Effector memory CD4-positive, alpha-beta T cell (primary cell): ENCODE results near the gene MEGF6.

ENCODE experiments used
- DNase-seq, 3 donors: peaks; one replicate each; pipeline ENCODE4 v3.0.0-alpha.2; 2020
- H3K27ac ChIP-seq: 2 replicates; pipeline ENCODE4 v1.7.0; 2013; ENCODE audit warnings: mild to moderate bottlenecking, low read length, moderate library complexity; ENCODE audit not compliant: insufficient read depth, poor library complexity, severe bottlenecking
- H3K27me3 ChIP-seq: replicated peaks from 2 replicates; pipeline ENCODE4 v1.7.0; 2013; ENCODE audit warnings: mild to moderate bottlenecking, low read length; ENCODE audit not compliant: insufficient read depth, control insufficient read depth, poor library complexity, severe bottlenecking
- H3K36me3 ChIP-seq: 2 replicates; pipeline ENCODE4 v1.7.0; 2013; ENCODE audit warnings: mild to moderate bottlenecking, low read length, moderate library complexity; ENCODE audit not compliant: control insufficient read depth, insufficient read depth
- H3K4me1 ChIP-seq: 2 replicates; pipeline ENCODE4 v1.7.0; 2013; ENCODE audit warnings: low read length, mild to moderate bottlenecking; ENCODE audit not compliant: control insufficient read depth, insufficient read depth, poor library complexity, severe bottlenecking
- H3K4me3 ChIP-seq: 2 replicates; pipeline ENCODE4 v1.7.0; 2013; ENCODE audit warnings: low read length, low read depth, mild to moderate bottlenecking; ENCODE audit not compliant: insufficient read depth, poor library complexity, severe bottlenecking
- H3K9me3 ChIP-seq: 2 replicates; pipeline ENCODE4 v1.7.0; 2013; ENCODE audit warnings: mild to moderate bottlenecking, low read length, moderate library complexity; ENCODE audit not compliant: control insufficient read depth

The MEGF6 gene

DNA sequence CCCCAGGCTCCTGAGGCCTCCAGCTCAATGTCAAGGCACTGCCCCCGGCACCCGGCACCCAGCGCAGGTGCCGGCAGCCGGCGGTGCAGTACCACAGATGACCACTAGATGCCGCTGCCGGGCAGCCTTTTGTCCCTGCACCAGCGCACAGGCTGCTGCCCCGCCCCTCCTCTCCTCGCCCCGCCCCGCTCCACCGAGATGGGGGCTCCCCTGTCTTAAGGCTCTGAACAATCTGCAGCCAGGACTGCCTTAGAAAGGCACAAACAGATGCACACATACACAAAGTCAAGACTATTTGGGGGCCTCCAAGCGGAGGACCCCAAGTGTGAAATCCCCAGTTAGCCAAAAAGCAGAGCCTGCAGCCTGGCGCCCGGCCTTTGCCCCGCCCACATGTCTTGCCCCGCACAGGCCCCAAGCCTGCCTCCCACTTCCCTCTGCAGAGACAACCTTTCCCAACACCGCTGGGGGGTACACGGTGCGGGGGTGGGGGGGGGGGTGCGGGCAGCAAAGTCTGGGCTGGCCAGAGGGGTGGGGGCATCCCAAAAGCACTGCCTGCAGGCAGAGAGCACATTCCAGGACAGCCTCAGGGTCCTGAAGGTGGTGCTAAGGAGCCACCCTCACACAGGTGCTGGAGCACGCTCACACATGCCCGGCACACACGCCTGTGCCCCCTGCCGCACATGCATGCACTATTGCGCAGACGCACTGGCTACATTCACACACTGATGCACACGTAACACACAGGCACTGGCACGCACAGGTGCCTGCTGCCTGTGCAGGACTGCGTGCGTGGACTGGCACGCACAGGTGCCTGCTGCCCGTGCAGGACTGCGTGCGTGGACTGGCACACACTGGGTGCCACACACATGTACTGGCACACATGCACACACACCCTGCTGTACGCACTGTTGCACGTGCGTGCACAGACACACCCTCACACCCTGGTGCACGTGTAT, 119.7 kb downstream of the MEGF6 start:
- Histone ChIP-seq H3K4me3 (no peak overlapping the region), H3K27ac (no peak overlapping the region), H3K4me1 (no peaks in the 10 kb centered on the region), H3K9me3 (peaks cover 6% of the 10 kb centered on the region), H3K36me3 (peaks cover 5% of the 10 kb centered on the region), H3K27me3 (no peaks in the 10 kb centered on the region)
- DNase-seq, result peak; percentile 66 to 76 (median 72)

- H3K36me3 ChIP-seq, result peaks cover 5% of the 10 kb centered on the region
- H3K4me1 ChIP-seq, result no peaks in the 10 kb centered on the region
- no peaks in the 10 kb centered on the region for H3K27me3 ChIP-seq
- peaks cover 6% of the 10 kb centered on the region for H3K9me3 ChIP-seq
- no peak overlapping the region for H3K4me3 ChIP-seq
- no peak for DNase-seq
- no peak overlapping the region for H3K27ac ChIP-seq
Observed at GRCh38 chr1:3490046-3490745, 121.1 kb downstream of the MEGF6 start.

DNA sequence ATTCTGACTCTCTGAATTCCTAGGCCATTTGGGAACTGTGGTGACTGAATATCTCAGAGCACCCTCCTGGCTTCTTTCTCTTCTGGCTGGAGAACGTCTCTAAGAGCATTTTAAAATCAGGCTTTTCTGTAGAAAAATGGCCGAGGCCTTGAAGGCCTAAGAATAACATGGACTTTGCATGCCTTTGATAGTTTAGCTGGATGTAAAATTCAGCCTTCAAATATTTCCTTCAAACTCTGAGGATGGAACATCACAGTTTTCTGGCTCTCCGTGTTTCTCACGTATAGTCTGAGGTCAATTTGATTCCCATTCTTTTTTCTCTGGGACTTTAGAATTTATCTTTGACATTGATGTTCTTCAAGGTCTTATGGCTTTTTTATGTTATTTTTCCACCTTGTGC, 122.9 kb downstream of the MEGF6 start:
- no peak overlapping the region for H3K4me3 ChIP-seq
- peaks cover 6% of the 10 kb centered on the region for H3K9me3 ChIP-seq
- H3K27ac ChIP-seq, result no peak overlapping the region
- H3K36me3 ChIP-seq, result peaks cover 5% of the 10 kb centered on the region
- H3K27me3 ChIP-seq, result no peaks in the 10 kb centered on the region
- H3K4me1 ChIP-seq, result no peaks in the 10 kb centered on the region
- DNase-seq, result no peak

GRCh38 chr1:3485016-3485415, 126.3 kb downstream of the MEGF6 start:
- Histone ChIP-seq H3K4me3 (no peak overlapping the region), H3K27ac (no peak overlapping the region), H3K9me3 (peaks cover 6% of the 10 kb centered on the region), H3K36me3 (peaks cover 4% of the 10 kb centered on the region), H3K27me3 (no peaks in the 10 kb centered on the region), H3K4me1 (no peaks in the 10 kb centered on the region)
- DNase-seq, result no peak

- H3K36me3 ChIP-seq, result no peaks in the 10 kb centered on the region
- H3K27ac ChIP-seq, result no peak overlapping the region
- no peak overlapping the region for H3K4me3 ChIP-seq
- DNase-seq, result peak in 1 of 3 donors; percentile 10
- peaks cover 6% of the 10 kb centered on the region for H3K9me3 ChIP-seq
- H3K4me1 ChIP-seq, result no peaks in the 10 kb centered on the region
- no peaks in the 10 kb centered on the region for H3K27me3 ChIP-seq
Observed at GRCh38 chr1:3483801-3484444, 127.4 kb downstream of the MEGF6 start.

GRCh38 chr1:3483380-3483779, 127.9 kb downstream of the MEGF6 start:
- Histone ChIP-seq H3K36me3 (no peaks in the 10 kb centered on the region), H3K9me3 (peaks cover 4% of the 10 kb centered on the region), H3K27me3 (no peaks in the 10 kb centered on the region), H3K4me1 (no peaks in the 10 kb centered on the region), H3K4me3 (no peak overlapping the region), H3K27ac (no peak overlapping the region)
- DNase-seq, result no peak

DNA sequence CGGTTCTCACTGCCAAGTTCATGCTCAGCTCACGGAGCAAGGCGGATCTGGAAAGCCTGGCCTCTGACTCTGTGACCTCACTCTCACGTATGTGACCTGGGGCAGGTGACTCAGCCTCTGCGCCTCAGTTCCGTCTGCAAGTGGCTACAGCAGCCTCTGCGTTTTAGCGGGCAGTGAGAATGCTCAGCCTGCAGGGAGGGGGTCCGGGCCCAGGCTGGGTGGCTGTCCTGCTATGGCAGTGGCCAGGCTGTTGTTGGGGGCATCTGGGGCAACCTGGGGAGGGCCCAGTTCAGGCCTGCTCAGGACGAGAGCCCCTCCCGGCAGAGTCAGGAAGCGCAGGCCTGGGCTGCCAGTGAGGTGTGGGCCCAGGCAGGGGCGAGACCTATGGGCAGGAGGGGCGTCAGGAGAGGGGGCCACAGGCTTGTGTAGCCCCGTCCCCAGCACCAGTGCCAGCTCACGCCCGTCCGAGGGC, 128.9 kb downstream of the MEGF6 start:
- Histone ChIP-seq H3K27ac (no peak overlapping the region), H3K4me1 (no peaks in the 10 kb centered on the region), H3K9me3 (no peaks in the 10 kb centered on the region), H3K4me3 (no peak overlapping the region), H3K27me3 (no peaks in the 10 kb centered on the region), H3K36me3 (no peaks in the 10 kb centered on the region)
- DNase-seq, result no peak

- no peak overlapping the region for H3K27ac ChIP-seq
- no peaks in the 10 kb centered on the region for H3K27me3 ChIP-seq
- H3K4me1 ChIP-seq, result no peaks in the 10 kb centered on the region
- H3K4me3 ChIP-seq, result no peak overlapping the region
- H3K36me3 ChIP-seq, result no peaks in the 10 kb centered on the region
- no peak for DNase-seq
- H3K9me3 ChIP-seq, result no peaks in the 10 kb centered on the region
Observed at GRCh38 chr1:3481836-3482375, 129.4 kb downstream of the MEGF6 start.

- Histone ChIP-seq H3K27me3 (no peaks in the 10 kb centered on the region), H3K4me1 (no peaks in the 10 kb centered on the region), H3K4me3 (no peak overlapping the region), H3K27ac (no peak overlapping the region), H3K36me3 (no peaks in the 10 kb centered on the region), H3K9me3 (no peaks in the 10 kb centered on the region)
- DNase-seq, result no peak
Observed at GRCh38 chr1:3481046-3481445, 130.3 kb downstream of the MEGF6 start.
